PC-3 (cell line): ENCODE data around the gene ARPIN. TPM values are rescaled to one million over a fixed set of nuclear protein-coding genes. Genes with fewer than 3 reads are reported as not detected.

Source experiments
- ATAC-seq: fragments of 200-7000 bp; cut with Tn5 transposase; 2 replicates; pipeline ENCODE4 v1.9.1; 2020; ENCODE audit warnings: mild to moderate bottlenecking, moderate library complexity
- BruUV-seq: library from RNA; stranded (reverse); fragments of 400-500 nt; replicated peaks from 2 replicates; lab custom pipeline; 2021; lab: Mats Ljungman, UMichigan
- CTCF ChIA-PET: fragments of 300-600 bp; sonication (Branson Sonifier 250); formaldehyde crosslinking; loops from one replicate; lab custom pipeline; 2022; ENCODE audit warnings: antibody characterized with exemption; lab: Charles Lee
- POLR2A ChIA-PET: fragments of 300-600 bp; sonication (Branson Sonifier 250); formaldehyde crosslinking; loops from one replicate; lab custom pipeline; 2022; ENCODE audit warnings: antibody characterized with exemption; ENCODE audit not compliant: unreplicated experiment; lab: Charles Lee
- DNase-seq: peaks from one replicate; pipeline ENCODE4 v3.0.0-alpha.2; 2015
- H2AFZ ChIP-seq: fragments of 300-600 bp; sonication (generic); 2 replicates; pipeline ENCODE4 v1.6.0; 2016; ENCODE audit warnings: antibody characterized with exemption, low read length
- H3F3A ChIP-seq: fragments of 300-600 bp; sonication (generic); one replicate; pipeline ENCODE4 v1.6.0; 2017; ENCODE audit warnings: antibody characterized with exemption, low read length, control low read depth, mild to moderate bottlenecking; ENCODE audit not compliant: unreplicated experiment
- H3K27ac ChIP-seq: fragments of 300-600 bp; sonication (generic); 2 replicates; pipeline ENCODE4 v1.5.1; 2016; ENCODE audit warnings: mild to moderate bottlenecking, low read length
- H3K27me3 ChIP-seq: fragments of 300-600 bp; sonication (generic); 2 replicates; pipeline ENCODE4 v1.6.1; 2016; ENCODE audit warnings: low read length, mixed read lengths
- H3K36me3 ChIP-seq: fragments of 300-600 bp; sonication (generic); 2 replicates; pipeline ENCODE4 v1.6.1; 2016; ENCODE audit warnings: low read depth, mixed run types, low read length, mixed read lengths
- H3K4me1 ChIP-seq: fragments of 300-600 bp; sonication (generic); 2 replicates; pipeline ENCODE4 v1.5.1; 2016; ENCODE audit warnings: low read length; ENCODE audit not compliant: insufficient read depth
- H3K4me2 ChIP-seq: fragments of 300-600 bp; sonication (generic); 2 replicates; pipeline ENCODE4 v1.6.0; 2016; ENCODE audit warnings: low read length
- H3K4me3 ChIP-seq: fragments of 300-600 bp; sonication (generic); 2 replicates; pipeline ENCODE4 v1.5.1; 2016; ENCODE audit warnings: mild to moderate bottlenecking, low read length, mixed read lengths
- H3K79me2 ChIP-seq: fragments of 300-600 bp; sonication (generic); 2 replicates; pipeline ENCODE4 v1.6.1; 2017; ENCODE audit warnings: low read length, mixed read lengths
- H3K9ac ChIP-seq: fragments of 300-600 bp; sonication (generic); 2 replicates; pipeline ENCODE4 v1.6.0; 2016; ENCODE audit warnings: mild to moderate bottlenecking, low read length
- H3K9me2 ChIP-seq: fragments of 300-600 bp; sonication (generic); replicated peaks from 2 replicates; pipeline ENCODE4 v1.6.1; 2016; ENCODE audit warnings: mixed run types, low read length, mixed read lengths
- H3K9me3 ChIP-seq: fragments of 300-600 bp; sonication (generic); 2 replicates; pipeline ENCODE4 v1.6.1; 2016; ENCODE audit warnings: low read length, mixed read lengths
- H4K20me1 ChIP-seq: fragments of 300-600 bp; sonication (generic); 2 replicates; pipeline ENCODE4 v1.6.1; 2016; ENCODE audit warnings: low read length, mixed read lengths
- EZH2 ChIP-seq: fragments of 300-600 bp; sonication (generic); IDR thresholded peaks from one replicate; pipeline ENCODE4 v1.6.1; 2017; ENCODE audit warnings: antibody characterized with exemption, mild to moderate bottlenecking, low read length; ENCODE audit not compliant: unreplicated experiment
- EZH2phosphoT487 ChIP-seq: fragments of 300-600 bp; sonication (generic); IDR thresholded peaks from 2 replicates; pipeline ENCODE4 v1.6.1; 2018; ENCODE audit warnings: mild to moderate bottlenecking, antibody characterized with exemption, low read length, borderline replicate concordance
- intact Hi-C: fragments of 100-400 bp; cut with micrococcal nuclease; formaldehyde crosslinking; loops from 2 replicates; pipeline ENCODE4 v1.9.0; 2023
- microRNA-seq: library from miRNA; unstranded; fragments of <30 nt; microRNA quantifications from one replicate; pipeline ENCODE4 v1.1.0, GENCODE V29; 2020; ENCODE audit not compliant: unreplicated experiment
- total RNA-seq: library from RNA; depleted of rRNA; stranded (reverse); fragments of >200 nt; gene quantifications from 2 replicates; pipeline ENCODE4 v1.2.3, GENCODE V29; 2014; rRNA removed
- TF ChIP-seq, protein P1 (sequence below): fragments of 300-600 bp; sonication (generic); conservative IDR thresholded peaks from 2 replicates; pipeline ENCODE4 v1.5.1; 2017; ENCODE audit warnings: antibody characterized with exemption, low read depth, mild to moderate bottlenecking, low read length

The ARPIN gene
- total RNA-seq, 1 experiment from 2014 or later, result 8.0 TPM

- TF ChIP-seq, protein P1, sequence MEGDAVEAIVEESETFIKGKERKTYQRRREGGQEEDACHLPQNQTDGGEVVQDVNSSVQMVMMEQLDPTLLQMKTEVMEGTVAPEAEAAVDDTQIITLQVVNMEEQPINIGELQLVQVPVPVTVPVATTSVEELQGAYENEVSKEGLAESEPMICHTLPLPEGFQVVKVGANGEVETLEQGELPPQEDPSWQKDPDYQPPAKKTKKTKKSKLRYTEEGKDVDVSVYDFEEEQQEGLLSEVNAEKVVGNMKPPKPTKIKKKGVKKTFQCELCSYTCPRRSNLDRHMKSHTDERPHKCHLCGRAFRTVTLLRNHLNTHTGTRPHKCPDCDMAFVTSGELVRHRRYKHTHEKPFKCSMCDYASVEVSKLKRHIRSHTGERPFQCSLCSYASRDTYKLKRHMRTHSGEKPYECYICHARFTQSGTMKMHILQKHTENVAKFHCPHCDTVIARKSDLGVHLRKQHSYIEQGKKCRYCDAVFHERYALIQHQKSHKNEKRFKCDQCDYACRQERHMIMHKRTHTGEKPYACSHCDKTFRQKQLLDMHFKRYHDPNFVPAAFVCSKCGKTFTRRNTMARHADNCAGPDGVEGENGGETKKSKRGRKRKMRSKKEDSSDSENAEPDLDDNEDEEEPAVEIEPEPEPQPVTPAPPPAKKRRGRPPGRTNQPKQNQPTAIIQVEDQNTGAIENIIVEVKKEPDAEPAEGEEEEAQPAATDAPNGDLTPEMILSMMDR, result no peak
- TF ChIP-seq EZH2 (no peak), EZH2phosphoT487 (no peak)
- peak overlapping the region; percentile 65 for H3K9ac ChIP-seq
- H3K27ac ChIP-seq, result peak overlapping the region; percentile 100
- BruUV-seq, result no TSS peak
- no peaks in the 10 kb centered on the region for H3K9me3 ChIP-seq
- peaks cover 20% of the 10 kb centered on the region for H3K79me2 ChIP-seq
- H3F3A ChIP-seq, result peaks cover 24% of the 10 kb centered on the region
- ATAC-seq (peak; percentile 77), DNase-seq (peak; percentile 96)
- intact Hi-C loops, result no loop called here
- H3K4me3 ChIP-seq, result peak overlapping the region; percentile 26; the same call in 1 of the 2 replicates
- no peaks in the 10 kb centered on the region for H3K9me2 ChIP-seq
- ChIA-PET POLR2A (no interaction called here), CTCF (no interaction called here)
- H2AFZ ChIP-seq, result no peak overlapping the region
- H3K36me3 ChIP-seq, result peaks cover 10% of the 10 kb centered on the region
- H3K27me3 ChIP-seq, result no peaks in the 10 kb centered on the region
- H4K20me1 ChIP-seq, result no peaks in the 10 kb centered on the region
- peaks cover 63% of the 10 kb centered on the region for H3K4me1 ChIP-seq
- H3K4me2 ChIP-seq, result peak overlapping the region; percentile 68
Measured at GRCh38 chr15:89845305-89845893, 67.4 kb downstream of the ARPIN start.

Small RNA genes lying within 50 kb of the gene (microRNA-seq; reads per million reads assigned to microRNA genes)
- not detected for gene MIR5009
- gene MIR5094, result not detected

Other genes with a start within 250 kb of the ARPIN start
- gene PLIN1, start 233.6 kb downstream of the ARPIN start, total RNA-seq, result 1.0 and 1.3 TPM in 2 replicates
- gene PEX11A, start 222.2 kb downstream of the ARPIN start, total RNA-seq, result 7.8 and 9.7 TPM in 2 replicates
- 0.22 TPM in 1 of 2 replicates, not detected in the other for gene WDR93, start 222.1 kb downstream of the ARPIN start, total RNA-seq
- 32.9 and 49.4 TPM in 2 replicates for gene MESP1, start 161.7 kb downstream of the ARPIN start, total RNA-seq
- gene MESP2, start 136.6 kb downstream of the ARPIN start, total RNA-seq, result 1.1 and 1.3 TPM in 2 replicates
- gene ANPEP, start 98.1 kb downstream of the ARPIN start, total RNA-seq, result 113 and 133 TPM in 2 replicates
- 18.8 and 19.4 TPM in 2 replicates for gene AP3S2, start 19.0 kb downstream of the ARPIN start, total RNA-seq
- 12.9 and 21.2 TPM in 2 replicates for gene ZNF710, start 88.4 kb upstream of the ARPIN start, total RNA-seq
- 80.6 and 94.1 TPM in 2 replicates for gene IDH2, start 189.5 kb upstream of the ARPIN start, total RNA-seq